Measurements from ENCODE around the gene OVOL3.

Gene OVOL3

DNA sequence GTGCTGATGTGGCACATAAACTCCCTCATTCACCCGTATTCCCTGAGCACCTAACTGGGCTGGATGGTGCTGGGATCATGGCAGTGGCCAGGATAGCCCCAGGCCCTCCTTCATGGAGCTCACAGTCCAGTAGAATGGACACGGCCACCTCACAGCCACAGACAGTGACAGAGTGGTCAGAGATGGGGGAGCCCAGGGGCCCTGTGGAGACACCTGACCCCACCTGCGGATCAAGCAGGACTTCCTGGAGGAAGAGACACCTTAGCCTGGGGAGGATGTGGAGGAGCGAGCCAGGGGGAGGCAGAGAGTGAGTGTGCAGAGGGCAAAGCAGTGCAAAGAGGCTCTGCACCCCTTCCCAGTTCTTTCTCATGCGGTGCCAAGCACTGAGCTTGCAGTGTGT, 21.1 kb upstream of the OVOL3 start:
- no peaks in the 10 kb centered on the region for H3K9me3 ChIP-seq (ENCODE audit: control insufficient read depth, insufficient read depth, low read length)
- H3F3A ChIP-seq (ENCODE audit: control insufficient read depth, insufficient read depth): no peaks in the 10 kb centered on the region
- peaks cover 78% of the 10 kb centered on the region for H3K36me3 ChIP-seq (ENCODE audit: control insufficient read depth, low read length)
- H3K79me2 ChIP-seq (ENCODE audit: control insufficient read depth, low read length): no peaks in the 10 kb centered on the region
- TF ChIP-seq, protein P1, sequence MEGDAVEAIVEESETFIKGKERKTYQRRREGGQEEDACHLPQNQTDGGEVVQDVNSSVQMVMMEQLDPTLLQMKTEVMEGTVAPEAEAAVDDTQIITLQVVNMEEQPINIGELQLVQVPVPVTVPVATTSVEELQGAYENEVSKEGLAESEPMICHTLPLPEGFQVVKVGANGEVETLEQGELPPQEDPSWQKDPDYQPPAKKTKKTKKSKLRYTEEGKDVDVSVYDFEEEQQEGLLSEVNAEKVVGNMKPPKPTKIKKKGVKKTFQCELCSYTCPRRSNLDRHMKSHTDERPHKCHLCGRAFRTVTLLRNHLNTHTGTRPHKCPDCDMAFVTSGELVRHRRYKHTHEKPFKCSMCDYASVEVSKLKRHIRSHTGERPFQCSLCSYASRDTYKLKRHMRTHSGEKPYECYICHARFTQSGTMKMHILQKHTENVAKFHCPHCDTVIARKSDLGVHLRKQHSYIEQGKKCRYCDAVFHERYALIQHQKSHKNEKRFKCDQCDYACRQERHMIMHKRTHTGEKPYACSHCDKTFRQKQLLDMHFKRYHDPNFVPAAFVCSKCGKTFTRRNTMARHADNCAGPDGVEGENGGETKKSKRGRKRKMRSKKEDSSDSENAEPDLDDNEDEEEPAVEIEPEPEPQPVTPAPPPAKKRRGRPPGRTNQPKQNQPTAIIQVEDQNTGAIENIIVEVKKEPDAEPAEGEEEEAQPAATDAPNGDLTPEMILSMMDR (IDR thresholded peaks at IDR 0.05; ENCODE audit: low read depth, low read length, poor library complexity, severe bottlenecking): no peak
- no peak for TF ChIP-seq EZH2phosphoT487 (IDR thresholded peaks at IDR 0.05; ENCODE audit: borderline replicate concordance, low read length)
- no peaks in the 10 kb centered on the region for H3K4me1 ChIP-seq (ENCODE audit: control insufficient read depth, low read length)
- no peak overlapping the region for H3K27ac ChIP-seq (ENCODE audit: low read depth, low read length)
- H3K4me2 ChIP-seq (ENCODE audit: low read length): no peak overlapping the region
- H4K20me1 ChIP-seq (ENCODE audit: control insufficient read depth, insufficient read depth, low read depth, low read length): no peaks in the 10 kb centered on the region
- no peaks in the 10 kb centered on the region for H3K27me3 ChIP-seq (ENCODE audit: control insufficient read depth, low read length)
- no peaks in the 10 kb centered on the region for H3K9me2 ChIP-seq (replicated peaks; ENCODE audit: control insufficient read depth, low read length)
- H3K4me3 ChIP-seq (ENCODE audit: low read length): no peak overlapping the region

DNA sequence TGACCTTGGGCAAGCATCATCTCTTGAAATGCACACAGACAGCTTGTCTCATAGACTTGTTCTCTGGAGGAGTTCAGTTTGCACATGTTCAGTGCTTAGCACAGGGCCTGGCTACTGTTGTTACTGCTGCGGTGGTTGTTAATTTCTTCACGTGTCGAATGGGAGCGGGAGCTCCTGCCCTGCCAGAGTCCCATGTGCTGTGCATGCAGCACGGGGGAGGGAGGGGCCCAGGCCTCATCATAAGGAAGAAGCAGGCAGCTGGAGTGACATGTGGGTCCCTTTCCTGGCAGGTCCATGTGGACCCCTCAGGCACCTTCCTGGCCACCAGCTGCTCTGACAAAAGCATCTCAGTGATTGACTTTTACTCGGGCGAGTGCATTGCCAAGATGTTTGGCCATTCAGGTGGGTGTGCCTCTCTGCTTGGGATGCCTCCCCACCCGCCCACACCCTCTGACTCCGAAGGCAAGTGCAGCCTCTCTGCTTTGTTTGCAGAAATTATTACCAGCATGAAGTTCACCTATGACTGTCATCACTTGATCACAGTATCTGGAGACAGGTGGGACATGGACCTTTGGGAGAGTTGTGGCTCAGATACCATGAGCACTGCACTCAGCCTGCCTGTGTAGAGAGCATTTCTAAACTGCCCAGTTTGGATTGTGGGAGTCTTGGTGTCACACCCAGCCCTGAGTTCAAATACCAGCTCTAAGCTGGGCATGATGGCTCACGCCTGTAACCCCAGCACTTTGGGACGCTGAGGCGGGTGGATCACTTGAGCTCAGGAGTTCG, 19.8 kb upstream of the OVOL3 start:
- Histone ChIP-seq H3F3A (ENCODE audit: control insufficient read depth, insufficient read depth) (no peaks in the 10 kb centered on the region), H3K36me3 (ENCODE audit: control insufficient read depth, low read length) (peaks cover 76% of the 10 kb centered on the region), H3K27ac (ENCODE audit: low read depth, low read length) (no peak overlapping the region), H4K20me1 (ENCODE audit: control insufficient read depth, insufficient read depth, low read depth, low read length) (no peaks in the 10 kb centered on the region), H3K9me2 (replicated peaks; ENCODE audit: control insufficient read depth, low read length) (no peaks in the 10 kb centered on the region), H3K9me3 (ENCODE audit: control insufficient read depth, insufficient read depth, low read length) (no peaks in the 10 kb centered on the region), H3K4me2 (ENCODE audit: low read length) (no peak overlapping the region), H3K27me3 (ENCODE audit: control insufficient read depth, low read length) (no peaks in the 10 kb centered on the region), H3K79me2 (ENCODE audit: control insufficient read depth, low read length) (no peaks in the 10 kb centered on the region), H3K4me3 (ENCODE audit: low read length) (no peak overlapping the region), H3K4me1 (ENCODE audit: control insufficient read depth, low read length) (no peaks in the 10 kb centered on the region)
- TF ChIP-seq, protein P1 (IDR thresholded peaks at IDR 0.05; ENCODE audit: low read depth, low read length, poor library complexity, severe bottlenecking): no peak
- no peak for TF ChIP-seq EZH2phosphoT487 (IDR thresholded peaks at IDR 0.05; ENCODE audit: borderline replicate concordance, low read length)

DNA sequence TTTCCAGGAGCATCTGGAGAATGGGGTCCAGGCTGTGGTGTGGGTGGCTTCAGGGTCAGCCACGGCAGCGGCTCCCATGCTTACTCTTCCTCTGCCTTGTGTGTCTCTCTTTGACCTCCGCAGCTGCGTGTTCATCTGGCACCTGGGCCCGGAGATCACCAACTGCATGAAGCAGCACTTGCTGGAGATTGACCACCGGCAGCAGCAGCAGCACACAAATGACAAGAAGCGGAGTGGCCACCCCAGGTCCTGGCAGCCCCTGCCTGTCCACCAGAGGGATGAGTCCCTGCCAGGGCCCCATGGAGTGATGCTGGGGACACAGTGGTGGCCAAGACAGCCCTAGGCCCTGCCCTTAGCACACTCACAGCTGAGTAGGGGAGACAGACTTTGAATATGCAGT, 18.4 kb upstream of the OVOL3 start:
- H3K27ac ChIP-seq (ENCODE audit: low read depth, low read length): no peak overlapping the region
- TF ChIP-seq, protein P1 (IDR thresholded peaks at IDR 0.05; ENCODE audit: low read depth, low read length, poor library complexity, severe bottlenecking): no peak
- TF ChIP-seq EZH2phosphoT487 (IDR thresholded peaks at IDR 0.05; ENCODE audit: borderline replicate concordance, low read length): no peak
- no peak overlapping the region for H3K4me2 ChIP-seq (ENCODE audit: low read length)
- H4K20me1 ChIP-seq (ENCODE audit: control insufficient read depth, insufficient read depth, low read depth, low read length): no peaks in the 10 kb centered on the region
- H3K79me2 ChIP-seq (ENCODE audit: control insufficient read depth, low read length): no peaks in the 10 kb centered on the region
- no peaks in the 10 kb centered on the region for H3K9me3 ChIP-seq (ENCODE audit: control insufficient read depth, insufficient read depth, low read length)
- H3K4me3 ChIP-seq (ENCODE audit: low read length): no peak overlapping the region
- no peaks in the 10 kb centered on the region for H3K27me3 ChIP-seq (ENCODE audit: control insufficient read depth, low read length)
- peaks cover 77% of the 10 kb centered on the region for H3K36me3 ChIP-seq (ENCODE audit: control insufficient read depth, low read length)
- no peaks in the 10 kb centered on the region for H3K4me1 ChIP-seq (ENCODE audit: control insufficient read depth, low read length)
- H3F3A ChIP-seq (ENCODE audit: control insufficient read depth, insufficient read depth): no peaks in the 10 kb centered on the region
- H3K9me2 ChIP-seq (replicated peaks; ENCODE audit: control insufficient read depth, low read length): no peaks in the 10 kb centered on the region
